CD4-positive, alpha-beta memory T cell (primary cell): ENCODE data around the gene OR6B3. TPM values are rescaled to one million over a fixed set of nuclear protein-coding genes. Genes with fewer than 3 reads are reported as not detected.
"Not testable (repeated sequence)": the region's sequence is repeated elsewhere in the genome, so short reads cannot be mapped to it uniquely, and the experiment has no call there.

Experiments used
- CTCF ChIA-PET: fragments of 350-600 bp; sonication (Branson Sonifier 250); formaldehyde crosslinking; loops from one replicate; lab custom pipeline; 2021; ENCODE audit warnings: inconsistent platforms; ENCODE audit not compliant: partially characterized antibody; lab: Charles Lee
- POLR2A ChIA-PET: fragments of 350-600 bp; sonication (Branson Sonifier 250); formaldehyde crosslinking; loops from one replicate; lab custom pipeline; 2021; ENCODE audit not compliant: partially characterized antibody; lab: Charles Lee
- DNase-seq, 5 donors: peaks; one replicate each; pipeline versions ENCODE4 v3.0.0 to v3.0.0-alpha.2; 2020 to 2022; ENCODE audit warnings: mixed read lengths in 1 of 5
- H3K27ac ChIP-seq: one replicate; pipeline ENCODE4 v1.7.0; 2013; ENCODE audit warnings: low read depth, low read length
- H3K27me3 ChIP-seq: 2 replicates; pipeline ENCODE4 v1.7.0; 2013; ENCODE audit warnings: mild to moderate bottlenecking, low read length, moderate library complexity; ENCODE audit not compliant: insufficient read depth
- H3K36me3 ChIP-seq: 2 replicates; pipeline ENCODE4 v1.7.0; 2013; ENCODE audit warnings: mild to moderate bottlenecking, low read length, moderate library complexity; ENCODE audit not compliant: insufficient read depth
- H3K4me1 ChIP-seq: 2 replicates; pipeline ENCODE4 v1.7.0; 2013; ENCODE audit warnings: mild to moderate bottlenecking, low read length, moderate library complexity; ENCODE audit not compliant: insufficient read depth
- H3K4me3 ChIP-seq, 2 donors: one replicate each; pipeline ENCODE4 v1.7.0; 2013; ENCODE audit warnings: low read length in 2 of 2, mild to moderate bottlenecking in 1 of 2
- H3K9me3 ChIP-seq, 2 donors: one replicate each; pipeline ENCODE4 v1.7.0; 2013; ENCODE audit warnings: low read length in 2 of 2, control low read depth in 1 of 2; ENCODE audit not compliant: control insufficient read depth in 1 of 2
- H3K27ac Mint-ChIP-seq, 7 donors: one replicate each; pipeline ENCODE4 v1.8.0; 2020 to 2021; ENCODE audit warnings: mixed read lengths in 7 of 7, mild to moderate bottlenecking in 6 of 7, inconsistent platforms in 3 of 7, moderate library complexity in 3 of 7
- H3K27me3 Mint-ChIP-seq, 2 donors: one replicate each; pipeline ENCODE4 v1.8.0; 2020 to 2021; ENCODE audit warnings: mixed read lengths in 2 of 2
- H3K36me3 Mint-ChIP-seq, 2 donors: one replicate each; pipeline ENCODE4 v1.8.0; 2020 to 2021; ENCODE audit warnings: mixed read lengths in 2 of 2, inconsistent platforms in 1 of 2, mild to moderate bottlenecking in 1 of 2
- H3K4me1 Mint-ChIP-seq, 4 donors: one replicate each; pipeline ENCODE4 v1.8.0; 2020 to 2021; ENCODE audit warnings: mixed read lengths in 4 of 4, mild to moderate bottlenecking in 1 of 4
- H3K4me3 Mint-ChIP-seq, 8 donors: one replicate each; pipeline ENCODE4 v1.8.0; 2020 to 2021; ENCODE audit warnings: mixed read lengths in 8 of 8, mild to moderate bottlenecking in 7 of 8, moderate library complexity in 6 of 8, inconsistent platforms in 3 of 8
- H3K9me3 Mint-ChIP-seq, 8 donors: one replicate each; pipeline ENCODE4 v1.8.0; 2020 to 2021; ENCODE audit warnings: mixed read lengths in 8 of 8, mild to moderate bottlenecking in 5 of 8, inconsistent platforms in 3 of 8, moderate library complexity in 1 of 8
- intact Hi-C: fragments of 100-400 bp; cut with micrococcal nuclease; formaldehyde crosslinking; loops from one replicate; pipeline ENCODE4 v1.15.1; 2023
- polyA plus RNA-seq, 2 donors: library from polyadenylated mRNA; unstranded; fragments of 300-500 nt; fragmentation: Illumina TruSeq; gene quantifications; one replicate each; pipeline ENCODE4 v1.2.3, GENCODE V29; 2021
- total RNA-seq, 2 experiments: library from RNA; stranded (reverse); gene quantifications; one replicate each; pipeline ENCODE4 v1.2.3, GENCODE V29; 2021

OR6B3 gene
- total and polyA plus RNA-seq, 4 experiments from 2014 or later, result not detected

- Histone ChIP-seq H3K9me3 (no peaks in the 10 kb centered on the region), H3K4me3 (no peak overlapping the region), H3K27ac (no peak overlapping the region), H3K36me3 (no peaks in the 10 kb centered on the region), H3K27me3 (peaks cover 7% of the 10 kb centered on the region), H3K4me1 (no peaks in the 10 kb centered on the region)
- Mint-ChIP-seq H3K4me3 (no peak overlapping the region), H3K4me1 (no peaks in the 10 kb centered on the region), H3K27me3 (peaks cover 20 to 43% of the 10 kb centered on the region in 2 donors), H3K27ac (peak overlapping the region in 1 of 7 donors; percentile 27), H3K36me3 (no peaks in the 10 kb centered on the region), H3K9me3 (no peaks in the 10 kb centered on the region)
- no peak for DNase-seq
- intact Hi-C loops, result no loop called here
- ChIA-PET CTCF (no interaction called here), POLR2A (no interaction called here)
Observed at GRCh38 chr2:240045098-240045497, 8.2 kb downstream of the OR6B3 start.

- H3K4me1 Mint-ChIP-seq, H3K27ac Mint-ChIP-seq, H3K27ac ChIP-seq, H3K9me3 Mint-ChIP-seq, intact Hi-C loops, POLR2A ChIA-PET, H3K4me3 ChIP-seq, H3K36me3 ChIP-seq, H3K4me3 Mint-ChIP-seq, DNase-seq, CTCF ChIA-PET, H3K4me1 ChIP-seq, H3K36me3 Mint-ChIP-seq, H3K9me3 ChIP-seq: not testable (repeated sequence)
- H3K27me3 ChIP-seq, result peaks cover 14% of the 10 kb centered on the region
- H3K27me3 Mint-ChIP-seq, result peaks cover 20 to 40% of the 10 kb centered on the region in 2 donors
Observed at GRCh38 chr2:240044096-240044495, 9.2 kb downstream of the OR6B3 start.

- Histone ChIP-seq H3K36me3 (no peaks in the 10 kb centered on the region), H3K4me3 (no peak overlapping the region), H3K9me3 (no peaks in the 10 kb centered on the region), H3K4me1 (no peaks in the 10 kb centered on the region), H3K27ac (no peak overlapping the region), H3K27me3 (peaks cover 14% of the 10 kb centered on the region)
- DNase-seq, result no peak
- ChIA-PET POLR2A (no interaction called here), CTCF (interaction anchor here (1.1 kb wide), 1 partner anchor 18 kb away, joined by 5 read pairs; no protein-coding TSS in a partner anchor)
- H3K27ac Mint-ChIP-seq, result no peak overlapping the region
- intact Hi-C loops, result no loop called here
- H3K27me3 Mint-ChIP-seq, result peaks cover 20 to 34% of the 10 kb centered on the region in 2 donors
- H3K36me3 Mint-ChIP-seq, result no peaks in the 10 kb centered on the region
- no peaks in the 10 kb centered on the region for H3K9me3 Mint-ChIP-seq
- H3K4me1 Mint-ChIP-seq, result no peaks in the 10 kb centered on the region
- no peak overlapping the region for H3K4me3 Mint-ChIP-seq
Observed at GRCh38 chr2:240043279-240043989, 9.9 kb downstream of the OR6B3 start.

- no peaks in the 10 kb centered on the region for H3K9me3 Mint-ChIP-seq
- no peak overlapping the region for H3K4me3 ChIP-seq
- no peak overlapping the region for H3K27ac Mint-ChIP-seq
- ChIA-PET POLR2A (no interaction called here), CTCF (interaction anchor here (1.1 kb wide), 1 partner anchor 18 kb away, joined by 5 read pairs; no protein-coding TSS in a partner anchor)
- no peaks in the 10 kb centered on the region for H3K4me1 Mint-ChIP-seq
- no peak overlapping the region for H3K27ac ChIP-seq
- intact Hi-C loops, result no loop called here
- no peaks in the 10 kb centered on the region for H3K9me3 ChIP-seq
- H3K4me1 ChIP-seq, result no peaks in the 10 kb centered on the region
- no peak overlapping the region for H3K4me3 Mint-ChIP-seq
- H3K27me3 ChIP-seq, result peaks cover 14% of the 10 kb centered on the region
- H3K36me3 Mint-ChIP-seq, result no peaks in the 10 kb centered on the region
- no peaks in the 10 kb centered on the region for H3K36me3 ChIP-seq
- DNase-seq, result no peak
- H3K27me3 Mint-ChIP-seq, result peaks cover 20 to 28% of the 10 kb centered on the region in 2 donors
Observed at GRCh38 chr2:240042740-240043139, 10.6 kb downstream of the OR6B3 start.

GRCh38 chr2:240041363-240041762 lies 12.0 kb downstream of the OR6B3 start:
- H3K27ac Mint-ChIP-seq, result no peak overlapping the region
- no peaks in the 10 kb centered on the region for H3K9me3 Mint-ChIP-seq
- H3K4me1 Mint-ChIP-seq, result no peaks in the 10 kb centered on the region
- peaks cover 14% of the 10 kb centered on the region for H3K27me3 ChIP-seq
- no peaks in the 10 kb centered on the region for H3K9me3 ChIP-seq
- ChIA-PET CTCF (no interaction called here), POLR2A (no interaction called here)
- no peak overlapping the region for H3K4me3 ChIP-seq
- H3K36me3 ChIP-seq, result no peaks in the 10 kb centered on the region
- no peak overlapping the region for H3K4me3 Mint-ChIP-seq
- no peaks in the 10 kb centered on the region for H3K4me1 ChIP-seq
- H3K36me3 Mint-ChIP-seq, result no peaks in the 10 kb centered on the region
- no peak overlapping the region for H3K27ac ChIP-seq
- peaks cover 26 to 28% of the 10 kb centered on the region in 2 donors for H3K27me3 Mint-ChIP-seq
- no peak for DNase-seq
- intact Hi-C loops, result no loop called here

- Mint-ChIP-seq H3K27me3 (peaks cover 15 to 17% of the 10 kb centered on the region in 2 donors), H3K9me3 (no peaks in the 10 kb centered on the region), H3K36me3 (no peaks in the 10 kb centered on the region), H3K4me1 (no peaks in the 10 kb centered on the region), H3K4me3 (no peak overlapping the region), H3K27ac (no peak overlapping the region)
- Histone ChIP-seq H3K27ac (no peak overlapping the region), H3K27me3 (peaks cover 14% of the 10 kb centered on the region), H3K4me1 (no peaks in the 10 kb centered on the region), H3K9me3 (no peaks in the 10 kb centered on the region), H3K4me3 (no peak overlapping the region), H3K36me3 (no peaks in the 10 kb centered on the region)
- intact Hi-C loops, result no loop called here
- DNase-seq, result no peak
- ChIA-PET POLR2A (no interaction called here), CTCF (no interaction called here)
Observed at GRCh38 chr2:240037358-240037757, 16.0 kb downstream of the OR6B3 start.

- Mint-ChIP-seq H3K27ac (no peak overlapping the region), H3K4me3 (no peak overlapping the region), H3K27me3 (peaks cover 22 to 23% of the 10 kb centered on the region in 2 donors), H3K36me3 (no peaks in the 10 kb centered on the region), H3K9me3 (no peaks in the 10 kb centered on the region), H3K4me1 (no peaks in the 10 kb centered on the region)
- H3K4me1 ChIP-seq, result no peaks in the 10 kb centered on the region
- no peaks in the 10 kb centered on the region for H3K36me3 ChIP-seq
- intact Hi-C loops, result no loop called here
- H3K27me3 ChIP-seq, result no peaks in the 10 kb centered on the region
- no peak overlapping the region for H3K4me3 ChIP-seq
- ChIA-PET POLR2A (no interaction called here), CTCF (interaction anchor here (1.7 kb wide), 1 partner anchor 12 kb away, joined by 3 read pairs; no protein-coding TSS in a partner anchor)
- no peak for DNase-seq
- H3K9me3 ChIP-seq, result no peaks in the 10 kb centered on the region
- H3K27ac ChIP-seq, result no peak overlapping the region
Observed at GRCh38 chr2:240033330-240033678, 20.0 kb downstream of the OR6B3 start.
